MM.1S (cell line): ENCODE results near the gene SFXN5.

Source experiments
- EZH2 ChIP-seq: fragments of 300-600 bp; sonication (generic); optimal IDR thresholded peaks from 2 replicates; pipeline ENCODE3; 2017; ENCODE audit warnings: low read depth, mild to moderate bottlenecking, antibody characterized with exemption, low read length, mixed read lengths
- EZH2phosphoT487 ChIP-seq: fragments of 300-600 bp; sonication (generic); IDR thresholded peaks from 2 replicates; pipeline ENCODE4 v1.6.1; 2018; ENCODE audit warnings: antibody characterized with exemption, low read length
- TF ChIP-seq, protein P1 (sequence below): fragments of 300-600 bp; sonication (generic); IDR thresholded peaks from 2 replicates; pipeline ENCODE4 v1.5.1; 2016; ENCODE audit warnings: antibody characterized with exemption, low read length, mixed read lengths

DNA sequence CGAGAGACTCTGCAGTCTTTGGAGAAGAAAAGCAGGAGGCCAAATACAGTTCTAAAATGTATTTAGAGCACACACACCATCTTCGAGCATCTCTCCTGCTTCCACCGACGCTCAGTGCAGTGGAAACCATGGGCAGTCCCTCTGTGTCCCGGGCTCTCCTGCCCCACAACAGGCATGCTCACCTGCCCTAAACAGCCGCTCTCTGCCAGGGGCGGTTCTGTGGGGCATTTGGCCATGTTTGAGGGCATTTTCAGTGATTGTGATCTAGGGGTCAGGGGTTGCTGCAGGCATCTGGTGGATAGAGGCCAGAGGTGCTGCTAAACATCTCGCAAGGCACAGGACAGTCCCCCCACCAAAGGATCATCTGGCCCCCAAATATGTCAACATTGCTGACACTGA is 98.4 kb downstream of the SFXN5 start:
- TF ChIP-seq, protein P1, sequence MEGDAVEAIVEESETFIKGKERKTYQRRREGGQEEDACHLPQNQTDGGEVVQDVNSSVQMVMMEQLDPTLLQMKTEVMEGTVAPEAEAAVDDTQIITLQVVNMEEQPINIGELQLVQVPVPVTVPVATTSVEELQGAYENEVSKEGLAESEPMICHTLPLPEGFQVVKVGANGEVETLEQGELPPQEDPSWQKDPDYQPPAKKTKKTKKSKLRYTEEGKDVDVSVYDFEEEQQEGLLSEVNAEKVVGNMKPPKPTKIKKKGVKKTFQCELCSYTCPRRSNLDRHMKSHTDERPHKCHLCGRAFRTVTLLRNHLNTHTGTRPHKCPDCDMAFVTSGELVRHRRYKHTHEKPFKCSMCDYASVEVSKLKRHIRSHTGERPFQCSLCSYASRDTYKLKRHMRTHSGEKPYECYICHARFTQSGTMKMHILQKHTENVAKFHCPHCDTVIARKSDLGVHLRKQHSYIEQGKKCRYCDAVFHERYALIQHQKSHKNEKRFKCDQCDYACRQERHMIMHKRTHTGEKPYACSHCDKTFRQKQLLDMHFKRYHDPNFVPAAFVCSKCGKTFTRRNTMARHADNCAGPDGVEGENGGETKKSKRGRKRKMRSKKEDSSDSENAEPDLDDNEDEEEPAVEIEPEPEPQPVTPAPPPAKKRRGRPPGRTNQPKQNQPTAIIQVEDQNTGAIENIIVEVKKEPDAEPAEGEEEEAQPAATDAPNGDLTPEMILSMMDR: no peak
- no peak for TF ChIP-seq EZH2
- TF ChIP-seq EZH2phosphoT487: no peak
